GM18873 (cell line): ENCODE results near the gene JARID2.

Experiments
- ATAC-seq: cut with Tn5 transposase; IDR thresholded peaks from one replicate; pipeline ENCODE4 v1.9.1; 2021; ENCODE audit warnings: mild to moderate bottlenecking, moderate library complexity, moderate number of reproducible peaks; ENCODE audit not compliant: unreplicated experiment, low FRiP score

The JARID2 gene

DNA sequence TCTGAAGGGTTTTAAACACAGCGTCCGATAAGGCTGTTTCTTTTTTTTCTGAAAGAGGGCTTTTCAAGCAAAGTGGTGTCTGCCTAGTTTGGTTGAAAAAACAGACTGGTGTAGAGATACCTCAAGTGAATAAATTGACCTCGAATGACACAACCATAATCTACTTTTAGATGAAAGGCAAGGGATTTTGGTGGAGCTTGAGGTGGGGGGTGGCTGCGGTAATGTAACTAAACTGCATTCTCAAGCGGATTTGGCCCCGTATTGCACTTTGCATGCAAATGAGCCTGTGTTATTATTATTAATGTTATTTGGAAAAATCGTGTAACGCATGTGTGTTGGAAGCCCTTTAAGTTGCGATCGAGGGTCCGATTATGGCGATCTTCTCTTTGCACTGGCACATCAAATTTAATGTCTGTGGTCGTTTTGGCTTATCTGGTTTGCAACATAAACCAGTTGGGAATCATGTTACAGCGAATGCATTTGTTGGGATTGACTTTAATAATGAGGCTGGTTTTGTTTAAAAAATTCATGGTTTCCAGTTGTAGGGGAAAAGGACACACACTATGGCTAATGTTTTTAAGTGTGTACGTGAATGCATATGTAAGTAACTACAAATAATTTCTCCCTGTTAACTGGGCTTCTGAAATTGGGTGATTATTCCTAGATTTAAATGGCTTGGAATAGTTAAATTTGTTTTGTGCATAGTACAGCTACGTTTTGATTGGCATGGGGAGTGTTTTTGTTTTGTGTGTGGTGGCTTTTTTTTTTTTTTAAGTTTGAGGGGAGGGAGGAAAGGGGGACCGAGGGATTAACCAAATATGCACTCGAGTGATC, 1.0 kb downstream of the JARID2 start:
- no peak for ATAC-seq

DNA sequence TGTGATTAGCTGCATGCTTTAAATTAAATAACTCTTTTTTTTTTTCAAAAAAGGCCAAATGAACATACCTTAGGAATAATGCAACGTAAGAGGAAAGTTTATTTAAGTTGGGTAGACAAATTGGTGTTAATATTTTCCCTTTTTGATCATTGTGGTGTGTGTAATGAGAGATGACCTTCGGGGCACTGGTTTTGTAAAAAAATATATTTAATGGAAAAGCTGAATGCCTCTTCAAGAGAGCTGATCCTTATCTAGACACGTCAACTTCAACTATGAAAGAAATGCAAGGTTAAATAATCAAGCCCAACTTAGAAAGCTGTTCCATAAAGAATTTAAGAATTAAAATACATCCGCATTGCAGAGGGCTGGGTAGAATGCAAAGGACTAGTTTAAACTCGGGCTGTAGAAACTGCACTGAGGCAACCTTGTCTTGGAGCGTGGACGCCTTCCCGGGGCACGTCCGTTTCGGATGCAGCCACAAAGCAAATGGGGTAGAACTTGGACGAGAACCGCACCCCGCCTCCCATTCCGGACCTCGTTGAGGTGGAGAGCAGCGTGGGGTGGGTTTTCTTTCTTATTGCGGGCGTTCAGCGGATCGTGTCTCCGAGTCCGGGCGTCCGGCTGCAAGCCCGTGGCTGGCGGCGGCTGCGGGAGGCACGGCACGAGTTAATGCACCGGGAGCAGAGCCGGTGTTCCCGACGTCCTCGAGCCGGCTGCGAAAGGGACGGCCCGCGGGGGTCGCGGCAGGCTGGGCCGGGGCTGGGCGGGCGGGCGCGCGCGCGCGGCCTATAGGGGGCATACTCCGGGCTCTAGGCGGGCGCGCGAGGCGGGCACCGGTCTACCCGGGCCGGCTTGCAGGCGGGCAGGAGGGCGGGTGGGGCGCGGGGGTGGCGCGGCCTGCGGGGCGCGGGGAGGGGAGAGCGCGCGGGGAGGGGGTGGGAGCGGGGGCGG, 1.9 kb downstream of the JARID2 start:
- no peak for ATAC-seq

DNA sequence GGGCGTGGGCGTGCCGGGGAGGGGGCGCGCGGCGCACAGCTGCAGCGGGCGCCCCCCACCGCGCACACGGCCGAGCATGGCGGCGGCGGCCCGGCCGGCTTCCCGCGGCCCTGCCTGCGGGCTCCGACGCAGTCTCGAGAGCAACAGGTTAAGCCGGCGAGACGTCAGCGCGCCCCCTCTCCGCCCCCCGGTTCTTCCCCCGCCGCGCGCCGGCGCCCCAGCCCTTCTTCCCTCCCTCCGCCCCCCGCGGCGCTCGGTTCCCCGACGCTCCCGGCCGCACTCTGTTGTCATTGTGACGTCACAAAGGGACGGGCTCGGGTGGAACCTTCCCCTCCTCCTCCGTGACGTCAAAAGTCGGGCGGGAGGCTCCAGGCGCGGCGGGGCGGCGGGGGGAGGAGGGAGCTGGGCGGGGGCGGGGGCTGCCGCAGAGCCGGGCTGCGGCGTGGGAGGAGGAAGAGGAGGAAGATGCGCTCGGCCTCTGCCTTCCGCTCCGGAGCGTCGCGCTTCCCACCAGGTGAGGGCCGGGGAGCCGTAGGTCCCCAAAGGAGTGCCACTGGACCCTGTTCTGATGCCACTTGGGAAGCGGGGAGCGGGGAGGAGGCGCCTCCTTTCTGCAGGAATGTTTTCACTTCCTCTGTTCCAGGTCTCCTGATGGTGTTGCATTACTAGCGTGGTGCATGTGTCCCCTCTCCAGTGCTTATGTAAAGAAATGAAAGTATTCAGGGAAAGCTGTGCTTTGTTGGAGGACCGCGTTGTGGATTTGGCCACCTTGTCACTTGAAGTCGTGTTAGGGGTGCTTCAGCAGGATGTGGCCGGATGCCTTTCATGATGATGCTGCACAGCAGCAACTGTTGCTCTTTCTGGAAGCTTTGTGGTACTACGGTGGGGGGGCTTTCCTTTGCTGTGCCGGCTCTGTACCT, 2.8 kb downstream of the JARID2 start:
- ATAC-seq: peak; percentile 19

DNA sequence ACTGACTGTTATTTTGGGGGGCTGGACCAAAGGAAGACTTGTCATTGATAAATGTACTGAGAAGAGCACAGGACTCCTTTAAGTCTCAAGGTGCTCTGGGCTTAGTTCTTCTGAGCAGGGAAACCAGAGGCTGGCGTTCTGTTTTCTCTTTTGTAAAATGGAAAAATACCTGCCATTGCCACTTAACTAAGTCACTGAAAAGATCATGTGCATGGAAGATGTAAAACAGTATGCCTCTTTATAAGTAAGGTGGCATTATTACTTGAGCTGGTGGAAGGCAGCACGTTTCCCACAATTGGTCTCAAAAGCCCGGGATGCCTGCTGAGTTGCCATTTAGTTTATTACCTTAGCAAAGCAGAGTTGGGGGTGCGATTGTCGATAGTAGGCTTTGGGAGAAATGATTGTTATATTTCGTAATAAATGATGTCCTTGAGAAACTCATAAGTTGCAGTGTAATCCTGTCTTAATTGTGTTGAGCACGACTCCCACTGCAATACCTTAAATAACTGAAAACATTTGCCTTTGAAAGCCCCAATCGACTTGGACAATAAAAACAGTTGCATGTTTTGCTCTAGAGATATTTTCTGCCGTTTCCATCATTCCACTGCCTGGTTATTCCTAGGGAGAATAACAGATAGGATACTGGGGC, 3.6 kb downstream of the JARID2 start:
- no peak for ATAC-seq

DNA sequence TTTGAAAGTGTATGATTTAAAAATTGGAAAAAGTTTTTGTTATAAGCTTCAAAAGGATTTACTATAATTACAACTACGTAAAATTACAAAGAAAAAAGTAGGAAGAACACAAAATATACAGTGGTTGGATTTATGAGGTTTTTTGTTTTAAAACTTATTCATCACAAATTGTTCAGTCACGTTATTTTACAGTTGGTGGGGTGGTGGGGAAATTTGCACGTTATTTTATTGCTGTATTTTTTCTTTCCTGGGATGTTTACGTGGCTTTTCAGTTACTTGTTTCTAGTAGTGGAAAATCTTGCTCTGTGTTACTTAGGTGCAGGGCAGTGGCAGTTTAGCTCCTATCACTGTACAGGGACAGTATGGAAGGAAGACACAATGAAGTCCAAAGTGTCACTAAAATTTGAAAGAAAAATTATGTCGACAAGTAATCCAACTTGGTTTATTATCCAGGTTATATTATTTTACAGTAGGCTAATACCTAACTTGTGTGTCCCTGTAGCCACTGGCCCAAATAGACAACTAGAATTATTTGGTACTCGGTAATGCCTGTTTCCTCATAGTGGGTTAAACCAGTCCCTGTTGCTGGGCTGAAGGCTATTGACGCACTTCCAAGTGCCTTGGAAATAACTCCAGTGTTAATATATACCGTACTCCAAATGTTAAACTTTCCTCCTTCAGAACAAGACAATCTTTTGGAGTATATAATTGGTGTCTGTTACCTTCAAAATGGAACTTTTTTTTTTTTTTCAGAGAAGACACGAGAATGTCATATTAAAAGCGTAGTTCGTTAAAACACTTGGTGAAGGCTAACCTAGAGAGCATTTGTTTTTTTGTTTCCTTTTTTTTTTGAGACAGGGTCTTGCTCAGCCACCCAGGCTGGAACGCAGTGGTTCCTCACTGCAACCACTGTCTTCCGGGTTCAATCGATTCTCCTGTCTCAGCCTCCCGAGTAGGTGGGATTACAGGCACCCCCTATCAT, 4.6 kb downstream of the JARID2 start:
- no peak for ATAC-seq

DNA sequence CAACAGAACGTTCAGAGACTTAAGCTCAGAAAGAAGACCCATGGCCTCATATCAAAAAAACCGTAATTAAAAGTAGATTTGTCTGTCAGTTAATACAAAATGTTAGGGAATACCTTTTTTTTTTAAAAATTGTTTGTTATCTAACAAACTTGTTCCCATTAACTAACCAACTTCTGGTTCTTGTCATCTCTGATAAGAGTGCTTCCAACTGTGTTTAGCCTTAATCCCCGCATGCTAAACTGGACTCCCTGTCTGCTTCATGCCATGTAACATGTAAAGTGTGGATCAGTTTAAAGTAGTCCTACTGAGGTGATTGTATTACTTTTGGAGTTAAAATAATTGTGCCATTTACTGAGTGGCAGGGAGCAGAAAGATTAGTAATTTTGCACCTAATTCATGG, 6.3 kb downstream of the JARID2 start:
- no peak for ATAC-seq

DNA sequence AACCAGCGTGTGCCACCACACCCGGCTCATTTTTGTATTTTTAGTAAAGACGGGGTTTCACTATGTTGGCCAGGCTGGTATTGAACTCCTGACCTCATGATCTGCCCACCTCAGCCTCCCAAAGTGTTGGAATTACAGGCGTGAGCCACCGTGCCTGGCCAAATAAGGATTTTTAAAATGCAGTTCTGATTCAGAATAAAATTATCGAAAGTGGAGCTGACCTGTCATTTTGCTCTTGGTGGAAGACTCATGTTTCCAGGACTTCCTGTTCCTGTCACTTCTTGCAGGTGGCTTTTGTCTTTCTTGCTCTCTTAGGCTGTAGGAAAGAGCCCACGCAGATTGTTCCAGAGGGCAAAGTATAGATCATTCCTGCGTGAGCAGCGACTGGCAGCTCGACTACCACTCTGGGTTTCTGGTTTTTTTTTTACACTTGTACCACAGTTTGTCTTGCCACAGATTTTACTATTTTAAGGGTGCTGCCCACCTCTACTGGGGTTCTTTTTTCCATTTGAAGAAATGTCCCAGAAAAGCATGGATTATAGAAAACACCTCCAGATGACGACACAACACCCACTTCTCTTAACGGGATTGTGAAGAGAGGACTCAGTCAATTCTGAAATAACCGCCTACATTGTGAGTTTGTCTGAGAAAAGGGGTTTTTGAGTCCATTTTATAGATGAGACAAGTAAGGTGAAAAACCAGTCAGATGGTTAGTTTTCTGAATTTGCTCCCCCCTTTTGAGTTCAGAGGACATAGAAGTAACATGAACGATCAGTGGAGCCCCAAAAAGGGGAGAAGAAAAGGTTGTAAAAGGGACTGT, 7.5 kb downstream of the JARID2 start:
- no peak for ATAC-seq

DNA sequence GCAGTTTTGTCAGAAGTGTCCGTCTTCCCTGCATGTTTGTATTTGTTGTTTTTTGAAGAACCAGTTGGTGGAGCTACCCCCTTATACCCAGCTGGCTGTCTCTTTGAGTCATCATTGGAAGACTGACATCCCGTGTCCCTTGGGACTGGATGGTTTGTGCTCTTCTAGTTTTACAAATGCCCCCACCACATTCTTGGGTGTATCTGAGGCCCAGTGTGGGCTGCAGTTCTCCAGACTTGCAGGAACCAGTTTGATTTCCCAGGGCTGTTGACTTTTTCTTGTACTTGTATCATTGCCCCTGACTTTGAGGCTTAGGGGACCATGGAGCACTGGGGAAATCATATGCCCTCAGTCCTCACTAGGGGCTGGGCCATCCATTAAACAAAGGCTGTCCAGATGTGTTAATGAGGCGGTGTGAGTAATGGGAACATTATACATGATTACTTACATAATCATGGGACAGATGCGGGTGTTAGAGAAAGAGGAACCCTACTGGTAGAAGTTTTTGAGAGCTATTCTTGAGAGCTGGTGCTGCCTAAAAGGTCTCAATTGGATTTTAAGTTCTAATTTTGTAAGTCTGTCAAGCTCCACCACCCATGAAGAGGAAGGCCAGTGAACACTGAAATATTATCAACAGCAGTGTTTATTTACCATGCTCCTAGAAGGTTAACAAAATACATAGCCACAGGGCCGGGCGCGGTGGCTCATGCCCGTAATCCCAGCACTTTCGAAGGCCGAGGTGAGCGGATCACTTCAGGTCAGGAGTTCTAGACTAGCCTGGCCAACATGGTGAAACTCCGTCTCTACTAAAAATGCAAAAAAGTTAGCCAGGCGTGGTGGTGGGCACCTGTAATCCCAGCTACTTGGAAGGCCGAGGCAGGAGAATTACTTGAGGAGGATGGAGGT, 8.5 kb downstream of the JARID2 start:
- ATAC-seq: peak; percentile 31

DNA sequence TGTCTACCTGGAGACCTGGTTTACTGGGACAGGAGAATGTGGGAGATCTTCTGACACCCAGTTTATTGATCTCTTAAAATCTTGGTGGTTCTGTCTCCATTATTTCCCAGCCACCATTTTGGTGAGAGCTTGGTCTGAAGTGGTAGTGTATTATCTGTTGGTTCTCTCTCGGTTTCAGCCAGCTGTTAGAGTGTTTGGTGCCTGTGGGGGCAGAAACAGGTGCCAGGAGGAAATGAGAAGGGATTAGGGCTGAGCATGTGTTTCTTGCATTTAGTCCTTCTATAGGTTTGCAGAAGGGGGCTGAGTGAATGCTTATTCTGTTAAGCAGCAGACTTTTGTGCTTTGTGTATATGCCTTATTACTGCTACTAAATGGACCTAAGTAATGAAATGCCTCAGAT, 9.6 kb downstream of the JARID2 start:
- peak; percentile 72 for ATAC-seq

DNA sequence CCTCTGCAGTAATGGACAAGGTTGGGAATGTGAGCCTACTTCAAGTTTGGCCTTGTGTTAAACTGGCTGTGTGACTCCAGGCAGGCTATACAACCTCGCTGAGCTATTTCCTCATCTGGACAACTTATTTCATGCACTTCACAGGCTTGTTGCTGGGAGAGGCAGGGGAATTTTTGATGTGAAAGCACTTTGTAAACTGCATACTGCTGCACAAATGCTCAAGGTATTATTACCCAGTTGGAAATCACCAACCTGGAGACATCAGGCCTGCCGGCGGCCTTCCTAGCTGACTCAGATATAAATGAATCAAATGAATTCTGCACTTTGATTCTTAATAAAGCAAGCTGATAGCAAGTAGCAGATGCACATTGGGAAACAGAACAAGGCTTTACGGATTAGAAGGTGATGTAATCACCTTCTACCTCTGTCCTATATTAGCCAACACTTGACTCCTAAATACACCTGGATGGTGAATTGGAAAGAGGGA, 10.1 kb downstream of the JARID2 start:
- peak; percentile 6 for ATAC-seq

DNA sequence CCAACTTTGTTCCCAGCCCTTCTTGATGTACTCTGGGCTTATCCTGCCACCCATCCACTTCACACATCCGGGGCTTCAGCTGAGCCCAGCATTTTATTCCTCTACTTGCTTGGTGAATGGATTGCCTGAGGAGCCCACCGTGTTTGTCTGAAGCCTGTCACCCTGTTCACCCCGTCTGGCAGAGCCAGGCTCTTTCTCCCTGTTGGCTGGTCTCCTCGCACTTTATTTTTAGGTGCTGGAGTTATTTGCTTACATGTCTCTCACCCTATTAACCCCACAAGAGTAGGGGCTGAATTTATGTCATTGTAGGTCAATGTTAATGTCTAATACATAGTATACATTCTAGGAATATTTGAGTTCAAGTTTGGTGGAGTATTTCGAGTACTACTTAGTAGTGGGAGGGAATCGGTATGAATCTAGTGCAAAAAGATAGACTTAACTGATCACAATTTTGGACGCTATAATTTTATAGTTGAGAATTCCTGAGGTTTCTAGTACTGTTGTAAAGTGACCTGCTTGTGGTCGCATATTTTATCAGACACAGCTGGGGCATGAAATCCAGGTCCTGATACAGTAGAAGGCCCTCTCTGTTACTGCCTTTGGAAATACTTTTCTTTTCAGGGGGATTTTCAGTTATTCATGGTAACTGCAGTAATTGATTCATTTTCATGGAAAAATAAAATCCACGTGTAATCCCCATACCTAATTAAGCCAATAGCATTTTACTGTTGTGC, 10.8 kb downstream of the JARID2 start:
- ATAC-seq: no peak

DNA sequence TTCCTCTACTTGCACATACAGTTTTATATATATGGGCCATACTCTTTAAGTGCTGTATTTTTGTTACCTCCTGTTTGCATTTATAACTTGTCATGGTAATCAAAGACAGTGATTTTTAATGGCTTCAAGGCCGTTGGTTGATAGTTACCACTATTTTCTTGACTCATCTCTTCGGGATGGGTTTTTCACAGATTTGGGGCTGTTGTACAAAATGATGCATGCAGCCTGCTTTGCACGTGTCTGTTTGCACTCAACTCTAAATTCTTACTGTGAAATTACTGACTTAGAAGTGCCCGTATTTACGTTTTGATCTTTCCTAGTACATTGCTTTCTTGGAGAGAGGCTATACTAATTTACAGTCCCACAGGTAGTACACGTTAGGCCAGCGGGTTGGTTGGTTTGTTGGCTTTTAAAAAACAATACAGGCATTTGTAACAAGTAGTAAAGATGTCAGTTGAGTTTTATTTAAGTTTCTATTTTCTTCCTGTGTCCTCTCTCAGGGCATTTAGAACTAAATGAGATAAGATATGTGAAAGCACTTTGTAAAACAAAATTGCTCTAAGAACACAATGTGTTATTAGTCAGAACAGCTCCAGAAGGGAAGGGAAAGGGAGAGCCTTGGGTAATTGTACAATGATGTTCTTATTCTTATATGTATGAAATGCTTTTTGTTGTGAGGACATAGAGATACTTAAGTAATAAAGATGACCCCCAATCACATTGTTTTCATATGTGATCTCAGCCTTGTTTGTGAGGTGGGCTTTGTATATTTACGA, 11.7 kb downstream of the JARID2 start:
- no peak for ATAC-seq

DNA sequence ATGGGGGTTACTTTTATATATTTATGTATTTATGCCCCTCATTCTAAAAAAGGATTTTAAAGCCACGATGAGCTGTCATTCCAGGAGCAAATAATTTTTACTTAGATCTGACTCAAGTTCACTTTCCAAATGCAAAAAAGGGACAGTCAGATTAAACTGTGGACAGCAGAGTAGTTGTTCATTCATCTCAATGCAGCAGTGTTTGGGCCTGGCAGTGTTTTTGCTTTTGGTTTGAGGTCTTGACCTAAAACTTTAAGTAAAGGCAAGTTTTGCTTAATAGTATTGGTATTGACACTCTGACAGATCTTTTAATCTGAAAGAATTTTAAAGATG, 13.9 kb downstream of the JARID2 start:
- ATAC-seq: no peak

DNA sequence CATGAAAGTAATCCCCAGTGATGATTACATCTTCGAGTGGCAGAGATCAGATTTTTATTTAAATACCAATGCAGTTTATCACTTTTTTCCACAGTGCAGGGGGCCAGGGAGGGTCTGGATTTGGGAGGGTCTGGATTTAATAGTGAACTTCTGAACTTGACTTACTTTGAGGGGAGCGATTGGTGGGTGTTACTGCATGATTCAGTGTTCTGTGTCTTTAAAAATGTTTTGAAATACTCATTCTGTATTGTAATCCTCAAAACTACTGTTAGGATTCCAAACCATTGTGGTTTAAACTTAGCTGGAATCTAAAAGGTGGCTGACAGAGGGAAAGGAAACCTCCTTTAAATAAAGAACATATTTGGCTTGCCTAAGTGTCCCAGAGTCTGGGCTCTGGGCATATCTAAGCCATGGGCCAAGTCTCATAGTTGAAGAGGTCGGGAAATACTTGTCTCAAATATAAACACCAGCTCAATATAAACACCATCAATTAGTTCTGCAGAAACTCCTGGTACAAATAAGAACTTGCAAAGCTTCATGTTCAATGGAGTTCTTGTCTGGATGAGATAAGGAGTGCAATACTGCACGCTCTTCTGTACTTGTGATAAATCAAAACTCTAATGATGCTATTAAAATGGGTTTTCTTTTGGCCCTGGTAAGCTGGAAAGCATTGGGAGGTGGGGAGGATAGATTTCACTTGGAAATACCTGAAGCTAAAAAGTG, 14.4 kb downstream of the JARID2 start:
- no peak for ATAC-seq
